Tongue (tissue), 3 donors: Measurements from ENCODE around the gene TRMT5. TPM values are rescaled to one million over a fixed set of nuclear protein-coding genes. Genes with fewer than 3 reads are reported as not detected.

Source experiments
- DNase-seq: peaks from one replicate; pipeline ENCODE4 v3.0.0-alpha.2; 2015
- small RNA-seq: library from RNA; depleted of rRNA; stranded (forward); fragments of <200 nt; gene quantifications from one replicate; pipeline ENCODE3, GENCODE V24; 2014; ENCODE audit warnings: low replicate concordance
- total RNA-seq: library from RNA; depleted of rRNA; stranded (reverse); fragments of >200 nt; gene quantifications from one replicate; pipeline ENCODE4 v1.2.3, GENCODE V29; 2014

TRMT5 gene
- total RNA-seq, 1 donor from 2014 or later: 20.4 TPM

- no peak for DNase-seq
Measured at GRCh38 chr14:60964904-60965303, 16.0 kb downstream of the TRMT5 start.

- no peak for DNase-seq
Measured at GRCh38 chr14:60963761-60964160, 17.1 kb downstream of the TRMT5 start.

GRCh38 chr14:60958146-60958545 is 22.7 kb downstream of the TRMT5 start:
- DNase-seq: no peak

- no peak for DNase-seq
Measured at GRCh38 chr14:60956632-60957031, 24.2 kb downstream of the TRMT5 start.

- no peak for DNase-seq
Measured at GRCh38 chr14:60956202-60956601, 24.7 kb downstream of the TRMT5 start.

GRCh38 chr14:60951776-60952435 is 29.0 kb downstream of the TRMT5 start:
- DNase-seq: no peak

- no peak for DNase-seq
Measured at GRCh38 chr14:60946773-60947172, 34.1 kb downstream of the TRMT5 start.

GRCh38 chr14:60945984-60946383 is 34.9 kb downstream of the TRMT5 start:
- no peak for DNase-seq

GRCh38 chr14:60944204-60944603 is 36.7 kb downstream of the TRMT5 start:
- DNase-seq: peak; percentile 57

GRCh38 chr14:60943637-60944032 is 37.2 kb downstream of the TRMT5 start:
- no peak for DNase-seq

- no peak for DNase-seq
Measured at GRCh38 chr14:60935319-60935718, 45.6 kb downstream of the TRMT5 start.

GRCh38 chr14:60933920-60934655 is 46.8 kb downstream of the TRMT5 start:
- DNase-seq: no peak

- DNase-seq: peak; percentile 95
Measured at GRCh38 chr14:60931218-60931617, 49.7 kb downstream of the TRMT5 start.

- DNase-seq: no peak
Measured at GRCh38 chr14:60926002-60926401, 54.9 kb downstream of the TRMT5 start.

- DNase-seq: peak; percentile 7
Measured at GRCh38 chr14:60925286-60925685, 55.6 kb downstream of the TRMT5 start.

- DNase-seq: peak; percentile 15
Measured at GRCh38 chr14:60922050-60922449, 58.8 kb downstream of the TRMT5 start.

Small RNAs within 50 kb of the gene (small RNA-seq; reads per million reads assigned to genes)
- gene RNU6-398P: not detected

Other genes with a start within 250 kb of the TRMT5 start
- 90.4 TPM for gene MNAT1, start 246.3 kb downstream of the TRMT5 start, total RNA-seq
- gene SLC38A6, start 166 bp upstream of the TRMT5 start, total RNA-seq: 46.7 TPM